GM21367 (cell line): Measurements from ENCODE around the gene CHMP1B.
"Not testable (repeated sequence)": the region's sequence is repeated elsewhere in the genome, so short reads cannot be mapped to it uniquely, and the experiment has no call there.

Experiments used
- ATAC-seq: cut with Tn5 transposase; IDR thresholded peaks from one replicate; pipeline ENCODE4 v1.9.1; 2021; ENCODE audit not compliant: unreplicated experiment

The CHMP1B gene

GRCh38 chr18:11866764-11867163 lies 15.6 kb downstream of the CHMP1B start:
- no peak for ATAC-seq

DNA sequence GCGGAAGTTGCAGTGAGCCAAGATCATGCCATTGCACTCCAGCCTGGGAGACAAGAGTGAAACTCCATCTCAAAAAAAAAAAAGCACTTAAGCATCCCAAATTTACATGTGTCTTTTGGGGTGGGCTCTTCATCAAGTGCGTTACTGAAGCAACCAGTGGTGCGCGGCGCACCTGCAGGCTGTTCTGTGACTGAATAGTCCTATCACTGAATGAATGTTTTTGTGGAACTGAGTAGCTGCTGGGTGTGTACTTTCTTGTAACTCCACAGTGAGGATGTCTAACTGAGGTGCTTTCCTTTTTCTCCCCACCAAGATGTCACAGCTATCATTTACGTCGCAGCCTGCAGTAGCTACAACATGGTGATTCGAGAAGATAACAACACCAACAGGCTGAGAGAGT lies 17.0 kb downstream of the CHMP1B start:
- no peak for ATAC-seq

GRCh38 chr18:11871501-11871900 lies 20.3 kb downstream of the CHMP1B start:
- no peak for ATAC-seq

DNA sequence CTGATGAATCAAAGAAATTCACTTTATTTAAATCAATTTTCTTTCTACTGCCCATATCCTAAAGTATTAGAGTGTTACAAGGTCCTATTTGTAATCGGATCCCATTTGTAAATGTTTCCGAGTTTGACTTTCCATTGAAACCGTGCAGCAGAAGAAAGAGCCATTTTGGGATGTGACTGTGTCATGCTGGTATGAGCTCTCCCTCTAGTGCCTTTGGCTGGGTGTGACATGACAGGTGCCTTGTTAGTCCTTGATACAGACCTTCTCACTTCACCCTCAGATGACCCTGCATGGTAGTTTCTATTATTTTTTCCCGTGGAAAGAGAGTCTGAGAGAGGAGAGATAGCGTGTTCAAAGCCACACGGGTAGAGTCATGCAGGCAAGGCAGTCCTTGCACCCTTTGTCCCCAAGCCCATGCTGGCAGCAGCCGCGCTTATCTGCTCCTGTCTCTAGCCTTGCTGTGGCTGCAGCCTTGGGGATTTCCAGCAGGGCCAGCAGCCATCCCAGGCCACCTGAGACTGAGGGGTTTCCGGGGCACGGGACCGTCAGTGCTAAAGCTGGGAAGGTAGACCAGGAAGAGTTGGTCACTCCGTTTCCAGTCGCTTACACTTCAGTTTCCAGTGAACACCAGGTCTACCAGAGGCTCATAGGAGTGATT lies 21.4 kb downstream of the CHMP1B start:
- no peak for ATAC-seq

- ATAC-seq: no peak
These were observed 22.6 kb downstream of the CHMP1B start for GRCh38 chr18:11873670-11874340.

DNA sequence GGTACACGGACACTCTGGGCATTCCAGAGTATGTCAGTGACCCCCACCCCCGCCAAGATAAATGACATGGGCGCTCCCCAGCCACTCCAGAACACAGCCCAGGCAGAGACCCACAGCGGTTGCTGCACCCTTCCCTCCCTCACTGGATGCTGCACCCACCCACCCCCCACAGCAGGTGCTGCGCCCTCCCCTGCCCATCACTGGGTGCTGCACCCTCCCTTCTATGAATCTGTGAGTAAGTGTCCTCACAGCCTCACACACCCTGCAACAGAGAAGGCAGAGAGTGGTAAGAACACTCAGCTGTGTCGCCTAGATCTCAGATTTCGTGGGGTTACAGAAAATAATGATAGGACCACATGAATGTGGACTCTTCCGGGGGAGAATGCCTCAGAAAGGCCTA lies 23.5 kb downstream of the CHMP1B start:
- ATAC-seq: no peak

DNA sequence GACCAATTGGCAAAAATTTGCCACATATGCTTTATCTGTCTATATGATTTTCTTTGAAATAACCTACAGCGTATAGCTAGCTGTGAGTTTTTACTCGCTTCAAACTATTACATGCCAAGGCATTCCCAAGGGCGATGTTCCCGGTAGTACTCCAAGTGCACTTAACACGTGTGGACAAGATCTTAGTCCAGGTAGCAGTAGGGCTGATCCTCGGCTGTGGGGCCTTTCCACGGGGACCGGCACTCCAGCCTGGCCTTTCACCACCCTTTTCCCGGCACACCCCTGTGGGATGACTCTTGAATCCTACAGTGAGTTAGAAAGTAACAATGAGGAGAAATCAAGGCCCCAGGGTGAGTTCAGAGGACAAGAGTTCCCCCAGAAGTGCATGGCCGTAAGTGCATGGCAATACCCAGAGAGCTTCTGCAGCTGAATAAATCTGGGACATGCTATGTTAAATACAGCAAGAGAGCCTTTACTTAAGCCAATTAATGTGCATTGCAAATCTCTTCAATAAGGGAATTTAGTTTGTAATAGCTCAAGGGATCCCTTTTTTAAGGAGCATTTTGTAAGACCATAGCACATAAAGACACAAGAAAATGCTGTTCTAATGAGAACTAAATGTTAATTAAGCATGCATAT lies 26.4 kb downstream of the CHMP1B start:
- no peak for ATAC-seq

- ATAC-seq: no peak
These were observed 29.5 kb downstream of the CHMP1B start for GRCh38 chr18:11880586-11881304.

DNA sequence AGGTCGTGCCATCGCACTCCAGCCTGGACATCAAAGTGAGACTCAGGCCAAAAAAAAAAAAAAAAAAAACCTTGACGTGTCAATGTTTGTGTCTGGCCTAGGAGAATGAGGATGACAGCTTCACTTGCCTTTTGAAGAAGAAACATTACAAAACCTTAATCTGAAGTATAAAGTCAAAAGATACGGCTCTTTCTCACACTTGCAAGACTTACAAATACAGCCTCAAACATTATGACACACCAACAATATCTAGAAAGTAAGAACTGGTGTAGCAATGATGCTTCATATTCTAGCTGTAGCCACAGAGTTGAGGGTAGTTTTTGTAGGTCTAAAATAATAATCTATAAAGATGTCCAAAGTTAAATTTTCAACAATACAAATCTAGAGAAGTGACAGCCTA lies 31.4 kb downstream of the CHMP1B start:
- no peak for ATAC-seq

GRCh38 chr18:11883153-11883552 lies 31.9 kb downstream of the CHMP1B start:
- ATAC-seq: peak; percentile 83

DNA sequence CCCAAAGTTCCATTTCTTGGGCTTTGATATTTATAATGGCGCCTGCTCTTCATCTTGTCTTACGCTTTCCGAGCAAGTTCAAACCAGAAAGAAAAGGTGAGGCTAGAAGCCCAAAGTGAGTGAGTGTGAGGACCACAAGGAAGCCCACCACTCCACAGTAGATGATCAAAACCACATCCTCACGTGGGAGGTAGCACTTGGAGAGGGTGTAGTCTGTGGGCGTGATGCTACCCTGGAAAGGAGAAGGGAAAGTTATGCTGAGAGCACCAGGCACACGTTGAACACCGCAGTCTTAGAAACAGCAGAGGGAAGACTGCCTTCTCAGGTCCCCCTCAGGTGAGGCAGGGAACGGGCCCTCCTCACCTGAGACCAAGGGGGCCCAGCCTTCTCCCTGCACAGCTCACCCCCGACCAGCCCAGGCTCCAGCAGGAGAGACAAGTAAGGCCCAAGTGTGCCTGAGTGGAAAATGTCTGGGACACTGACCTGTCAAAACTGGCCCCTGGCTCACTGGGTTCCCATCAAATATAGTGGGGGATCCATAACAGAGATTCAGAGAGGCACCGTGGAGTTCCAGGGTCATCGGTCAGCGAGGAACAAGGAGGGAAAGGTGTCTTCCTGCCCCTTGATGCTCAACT lies 33.3 kb downstream of the CHMP1B start:
- ATAC-seq: no peak

GRCh38 chr18:11885278-11885947 lies 34.2 kb downstream of the CHMP1B start:
- ATAC-seq: no peak

DNA sequence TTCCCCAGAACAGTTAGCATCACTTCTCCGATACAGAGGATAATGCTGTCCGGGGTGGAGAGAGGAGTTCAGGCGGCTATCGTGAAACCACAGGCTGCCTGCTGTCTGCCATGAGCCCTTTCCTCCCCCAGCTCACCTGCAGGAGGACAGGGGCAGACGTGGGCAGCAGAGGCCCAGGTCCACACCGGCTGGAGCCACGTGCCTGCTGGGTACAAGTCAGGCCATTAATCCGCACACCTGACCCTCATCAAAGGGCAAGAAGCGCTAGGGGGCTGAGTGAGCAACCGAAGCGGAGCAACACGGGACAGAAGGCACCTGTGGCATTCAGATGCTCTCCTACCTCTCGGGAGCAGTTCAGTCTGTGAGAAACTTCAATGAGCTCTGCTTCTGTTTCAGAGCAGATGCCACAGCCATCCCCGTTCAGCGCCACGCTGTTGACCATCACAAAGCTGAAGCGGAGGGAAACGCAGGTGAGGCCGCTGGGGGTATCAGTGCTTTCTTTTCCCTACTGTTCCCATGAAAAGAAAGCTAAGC lies 35.4 kb downstream of the CHMP1B start:
- ATAC-seq: no peak

DNA sequence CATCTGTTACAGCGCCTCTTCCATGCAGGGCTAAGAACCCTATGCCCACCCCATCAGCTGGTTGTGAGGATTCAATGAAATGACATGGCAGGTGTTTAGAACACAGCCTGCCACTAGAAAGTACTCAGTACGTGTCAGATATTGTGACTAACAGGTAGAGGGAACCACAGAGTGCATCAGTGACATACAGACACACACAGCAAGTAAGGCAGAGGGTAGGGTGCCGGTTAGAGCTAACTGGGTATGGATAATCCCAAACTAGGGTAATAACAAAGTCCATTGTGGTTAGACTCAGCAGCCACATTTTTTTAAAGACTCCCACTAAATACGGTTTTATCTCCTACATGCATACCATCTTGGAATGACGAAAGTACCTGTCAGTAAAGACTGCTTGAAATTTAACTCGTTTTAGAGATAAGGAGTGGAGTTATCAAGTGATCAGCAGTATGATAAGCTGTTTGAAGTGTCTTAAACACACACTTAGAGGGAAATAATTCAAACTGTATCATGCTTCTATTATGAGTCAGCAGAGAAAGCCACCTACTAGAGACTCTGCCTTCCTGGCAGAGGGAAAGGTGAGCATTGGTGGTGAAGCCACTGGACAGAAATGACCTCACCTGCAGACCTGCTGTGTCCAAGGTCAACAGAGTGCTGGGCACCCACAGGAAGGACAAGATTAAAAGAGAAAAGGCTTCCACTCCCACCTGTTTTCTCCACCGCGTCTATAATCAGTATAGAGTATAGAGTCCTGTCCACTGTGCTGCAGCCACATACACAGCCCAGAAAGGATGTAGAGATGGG lies 36.3 kb downstream of the CHMP1B start:
- ATAC-seq: no peak

DNA sequence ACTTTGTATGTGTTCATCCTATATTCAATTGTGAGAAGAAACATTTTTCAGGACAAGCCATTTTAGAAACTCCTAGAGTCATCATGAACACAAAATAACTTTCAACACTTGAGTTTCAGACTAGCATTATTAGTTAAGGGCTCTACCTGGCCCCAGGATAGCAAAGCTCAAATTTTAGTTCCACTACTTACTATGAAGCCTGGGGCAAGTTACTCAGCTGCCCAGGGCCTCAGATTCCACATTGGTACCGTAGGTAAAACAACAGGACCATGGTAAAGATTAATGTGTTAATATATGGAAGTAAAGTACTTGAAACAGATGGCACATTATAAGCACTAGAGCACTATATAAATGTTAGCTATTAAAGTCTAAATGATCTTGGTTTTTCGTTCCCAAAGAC lies 37.5 kb downstream of the CHMP1B start:
- ATAC-seq: no peak

DNA sequence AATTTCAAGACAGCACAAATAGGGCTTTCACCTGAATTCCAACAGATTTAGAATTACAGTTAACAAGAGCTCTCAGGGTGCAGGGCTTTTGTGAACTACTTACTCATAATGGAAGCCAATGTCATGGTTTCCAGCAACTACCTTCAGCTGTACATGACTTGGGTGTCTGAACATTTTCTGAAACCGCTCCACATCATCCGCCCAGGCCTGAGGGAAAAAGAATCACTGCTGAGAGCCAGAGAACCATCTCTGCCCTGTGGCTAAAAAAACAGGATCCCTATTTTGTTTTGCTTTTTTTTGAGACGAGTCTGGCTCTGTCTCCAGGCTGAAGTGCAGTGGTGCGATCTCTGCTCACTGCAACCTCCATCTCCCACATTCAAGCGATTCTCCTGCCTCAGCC lies 38.1 kb downstream of the CHMP1B start:
- no peak for ATAC-seq

DNA sequence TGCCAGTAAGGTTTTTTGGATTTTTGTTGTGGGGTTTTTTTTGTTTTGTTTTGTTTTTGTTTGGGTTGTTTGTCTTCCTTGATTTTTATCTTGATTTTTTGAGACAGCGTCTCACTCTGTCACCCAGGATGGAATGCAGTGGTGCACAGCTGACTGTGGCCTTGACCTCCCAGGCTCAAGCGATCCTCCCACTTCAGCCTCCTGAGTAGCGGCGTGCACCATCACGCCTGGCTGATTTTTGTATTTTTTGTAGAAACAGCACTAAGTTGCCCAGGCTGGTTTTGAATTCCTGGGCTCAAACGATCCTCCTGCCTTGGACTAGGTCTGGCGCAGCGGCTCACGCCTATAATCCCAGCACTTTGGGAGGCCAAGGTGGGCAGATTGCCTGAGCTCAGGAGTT lies 40.5 kb downstream of the CHMP1B start:
- no peak for ATAC-seq

- ATAC-seq: not testable (repeated sequence)
These were observed 41.2 kb downstream of the CHMP1B start for GRCh38 chr18:11892438-11892837.

GRCh38 chr18:11897781-11898180 lies 46.6 kb downstream of the CHMP1B start:
- no peak for ATAC-seq

- no peak for ATAC-seq
These were observed 47.9 kb downstream of the CHMP1B start for GRCh38 chr18:11899063-11899462.
